ENCODE measurements around the gene CEACAM20. TPM values are rescaled to one million over a fixed set of nuclear protein-coding genes. Genes with fewer than 3 reads are reported as not detected.
"Not testable (repeated sequence)": the region's sequence is repeated elsewhere in the genome, so short reads cannot be mapped to it uniquely, and the experiment has no call there.

Gene CEACAM20
- total RNA-seq, 2 donors from 2014 or later, result 0.85 TPM; not detected in 1

GRCh38 chr19:44570603-44570983 lies 41.1 kb upstream of the CEACAM20 start:
- intact Hi-C loops (cut with DNase I), result loop anchor here (5.0 to 10.0 kb wide), 2 partner anchors 87 to 204 kb away; partner anchors contain the start of gene CBLC
- Histone ChIP-seq H3K4me1 (no peaks in the 10 kb centered on the region), H3K27me3 (no peaks in the 10 kb centered on the region), H3K27ac (no peak overlapping the region), H3K36me3 (no peaks in the 10 kb centered on the region), H3K4me3 (no peak overlapping the region), H3K9me3 (no peaks in the 10 kb centered on the region), H3K9ac (ENCODE audit: low read depth in 2 of 2, low read length in 2 of 2) (no peak overlapping the region)
- TF ChIP-seq CTCF (IDR thresholded peaks at IDR 0.05), result no peak
- no peak for DNase-seq

- Histone ChIP-seq H3K4me3 (no peak overlapping the region), H3K9ac (ENCODE audit: low read depth in 2 of 2, low read length in 2 of 2) (no peak overlapping the region), H3K4me1 (no peaks in the 10 kb centered on the region), H3K27me3 (no peaks in the 10 kb centered on the region), H3K27ac (no peak overlapping the region), H3K36me3 (no peaks in the 10 kb centered on the region), H3K9me3 (no peaks in the 10 kb centered on the region)
- no peak for TF ChIP-seq CTCF (IDR thresholded peaks at IDR 0.05)
- DNase-seq, result no peak
- intact Hi-C loops (cut with DNase I), result no loop called here
Measured at GRCh38 chr19:44567745-44568144, 38.3 kb upstream of the CEACAM20 start.

GRCh38 chr19:44566984-44567383 lies 37.5 kb upstream of the CEACAM20 start:
- TF ChIP-seq CTCF (IDR thresholded peaks at IDR 0.05), result no peak
- H3K9me3 ChIP-seq, result no peaks in the 10 kb centered on the region
- H3K36me3 ChIP-seq, result no peaks in the 10 kb centered on the region
- no peaks in the 10 kb centered on the region for H3K4me1 ChIP-seq
- DNase-seq, result no peak
- H3K27ac ChIP-seq, result no peak overlapping the region
- intact Hi-C loops (cut with DNase I), result no loop called here
- H3K4me3 ChIP-seq, result no peak overlapping the region
- H3K9ac ChIP-seq (ENCODE audit: low read depth in 2 of 2, low read length in 2 of 2), result no peak overlapping the region
- H3K27me3 ChIP-seq, result no peaks in the 10 kb centered on the region

GRCh38 chr19:44563086-44563655 lies 33.7 kb upstream of the CEACAM20 start:
- DNase-seq; H3K9ac ChIP-seq (ENCODE audit: low read depth in 2 of 2, low read length in 2 of 2); H3K27me3 ChIP-seq; H3K27ac ChIP-seq; H3K36me3 ChIP-seq; H3K4me3 ChIP-seq; H3K9me3 ChIP-seq; intact Hi-C loops (cut with DNase I); H3K4me1 ChIP-seq: not testable (repeated sequence)

- intact Hi-C loops (cut with DNase I), result no loop called here
- no peak for TF ChIP-seq CTCF (IDR thresholded peaks at IDR 0.05)
- Histone ChIP-seq H3K36me3 (no peaks in the 10 kb centered on the region), H3K27ac (no peak overlapping the region), H3K9me3 (no peaks in the 10 kb centered on the region), H3K4me1 (no peaks in the 10 kb centered on the region), H3K9ac (ENCODE audit: low read depth in 2 of 2, low read length in 2 of 2) (no peak overlapping the region), H3K4me3 (no peak overlapping the region), H3K27me3 (no peaks in the 10 kb centered on the region)
- no peak for DNase-seq
Measured at GRCh38 chr19:44557933-44558332, 28.5 kb upstream of the CEACAM20 start.

GRCh38 chr19:44554641-44555246 lies 25.3 kb upstream of the CEACAM20 start:
- intact Hi-C loops (cut with DNase I), result no loop called here
- no peak for TF ChIP-seq CTCF (IDR thresholded peaks at IDR 0.05)
- Histone ChIP-seq H3K27me3 (no peaks in the 10 kb centered on the region), H3K27ac (no peak overlapping the region), H3K9ac (ENCODE audit: low read depth in 2 of 2, low read length in 2 of 2) (no peak overlapping the region), H3K4me3 (no peak overlapping the region), H3K4me1 (no peaks in the 10 kb centered on the region), H3K36me3 (no peaks in the 10 kb centered on the region), H3K9me3 (no peaks in the 10 kb centered on the region)
- DNase-seq, result no peak

Measured in colonic mucosa (tissue), 4 donors.